Fibroblast of skin of scalp (primary cell): Measurements from ENCODE around the gene LRRC47.

ENCODE experiments used
- DNase-seq: peaks from one replicate; pipeline ENCODE4 v3.0.0-alpha.2; 2013

Gene LRRC47

GRCh38 chr1:3746389-3746829 lies 49.9 kb downstream of the LRRC47 start:
- DNase-seq: no peak

GRCh38 chr1:3745590-3746381 lies 50.5 kb downstream of the LRRC47 start:
- DNase-seq: no peak

GRCh38 chr1:3745071-3745470 lies 51.2 kb downstream of the LRRC47 start:
- DNase-seq: no peak

- no peak for DNase-seq
These were observed 51.7 kb downstream of the LRRC47 start for GRCh38 chr1:3744646-3745045.

- DNase-seq: no peak
These were observed 52.5 kb downstream of the LRRC47 start for GRCh38 chr1:3743826-3744225.

- peak; percentile 6 for DNase-seq
These were observed 52.9 kb downstream of the LRRC47 start for GRCh38 chr1:3743421-3743820.

- DNase-seq: no peak
These were observed 53.6 kb downstream of the LRRC47 start for GRCh38 chr1:3742439-3743298.

GRCh38 chr1:3741566-3742438 lies 54.5 kb downstream of the LRRC47 start:
- no peak for DNase-seq

- no peak for DNase-seq
These were observed 55.5 kb downstream of the LRRC47 start for GRCh38 chr1:3740752-3741151.

- no peak for DNase-seq
These were observed 56.3 kb downstream of the LRRC47 start for GRCh38 chr1:3740042-3740441.

GRCh38 chr1:3738943-3739342 lies 57.4 kb downstream of the LRRC47 start:
- no peak for DNase-seq

GRCh38 chr1:3736708-3737107 lies 59.6 kb downstream of the LRRC47 start:
- DNase-seq: no peak

GRCh38 chr1:3736131-3736561 lies 60.2 kb downstream of the LRRC47 start:
- no peak for DNase-seq

- DNase-seq: no peak
These were observed 60.6 kb downstream of the LRRC47 start for GRCh38 chr1:3735688-3736087.

- no peak for DNase-seq
These were observed 61.1 kb downstream of the LRRC47 start for GRCh38 chr1:3735027-3735681.

- no peak for DNase-seq
These were observed 61.7 kb downstream of the LRRC47 start for GRCh38 chr1:3734602-3735001.

GRCh38 chr1:3733883-3734589 lies 62.3 kb downstream of the LRRC47 start:
- no peak for DNase-seq

GRCh38 chr1:3733094-3733882 lies 63.0 kb downstream of the LRRC47 start:
- no peak for DNase-seq

- peak; percentile 8 for DNase-seq
These were observed 63.7 kb downstream of the LRRC47 start for GRCh38 chr1:3732434-3733093.
